ENCODE measurements around the gene SRPX.

GRCh38 chrX:38189431-38190250, 31.0 kb downstream of the SRPX start:
- TF ChIP-seq POLR2AphosphoS5 (IDR thresholded peaks at IDR 0.05) = no peak
- no peak for TF ChIP-seq CTCF (IDR thresholded peaks at IDR 0.05)
- no peak for TF ChIP-seq POLR2A (IDR thresholded peaks at IDR 0.05)

Data from prostate gland (tissue), 2 donors.